HG03095 (cell line): ENCODE data around the gene RHOU.
"Not testable (repeated sequence)": the region's sequence is repeated elsewhere in the genome, so short reads cannot be mapped to it uniquely, and the experiment has no call there.

ENCODE experiments used
- ATAC-seq: cut with Tn5 transposase; IDR thresholded peaks from one replicate; pipeline ENCODE4 v1.9.1; 2021; ENCODE audit warnings: moderate library complexity; ENCODE audit not compliant: unreplicated experiment

RHOU gene

DNA sequence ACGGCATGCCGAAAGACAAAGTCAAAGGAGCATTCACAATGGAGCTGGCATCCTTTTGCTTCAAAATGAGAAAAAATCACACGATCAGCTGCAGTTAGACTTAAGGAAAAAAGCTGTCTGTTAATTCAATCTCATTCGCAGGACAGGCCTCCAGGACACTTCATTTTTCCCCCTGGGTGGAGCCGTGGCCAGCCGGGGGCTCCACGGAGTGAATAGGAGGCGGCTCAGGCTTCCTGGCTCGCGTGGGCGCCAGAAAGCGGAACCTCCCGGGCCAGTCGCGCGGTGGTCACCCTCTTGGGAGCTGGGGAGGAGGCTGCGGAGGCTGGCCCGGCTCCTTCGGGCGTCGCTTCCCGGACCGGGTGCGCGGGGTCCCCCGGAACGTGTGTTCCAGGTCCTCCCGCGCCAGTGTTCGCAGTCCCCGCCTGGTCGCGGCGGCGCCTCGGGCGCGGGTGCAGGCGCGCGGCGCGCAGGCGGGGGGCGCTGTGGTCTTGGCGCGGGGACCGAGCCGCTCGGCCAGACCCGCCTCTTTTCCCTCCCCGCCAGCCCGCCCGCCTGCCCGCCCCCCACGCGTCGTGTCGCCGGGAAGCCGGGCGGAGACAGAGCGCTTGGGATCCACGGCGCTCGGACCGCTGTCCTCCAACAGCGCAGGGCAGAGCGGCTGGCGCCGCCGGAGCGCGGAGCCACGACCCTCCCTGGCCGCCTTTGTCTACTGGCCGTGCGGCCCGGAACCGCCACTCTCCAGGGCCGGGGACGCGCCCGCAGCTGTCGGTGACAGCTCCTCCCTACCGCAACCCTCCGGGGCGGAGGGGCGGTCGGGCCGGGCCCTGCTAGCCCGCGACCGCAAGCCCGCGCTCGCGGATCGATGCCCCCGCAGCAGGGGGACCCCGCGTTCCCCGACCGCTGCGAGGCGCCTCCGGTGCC lies at the start of gene RHOU:
TSS of gene RHOU (plus strand) at position 599 of the 921 bp plus-strand sequence. CDS start at position 863, 264 bp downstream.
- no peak for ATAC-seq

GRCh38 chr1:228687587-228687986 lies 47.7 kb upstream of the RHOU start:
- ATAC-seq, result no peak

- no peak for ATAC-seq
Observed at GRCh38 chr1:228689255-228689654, 46.0 kb upstream of the RHOU start.

DNA sequence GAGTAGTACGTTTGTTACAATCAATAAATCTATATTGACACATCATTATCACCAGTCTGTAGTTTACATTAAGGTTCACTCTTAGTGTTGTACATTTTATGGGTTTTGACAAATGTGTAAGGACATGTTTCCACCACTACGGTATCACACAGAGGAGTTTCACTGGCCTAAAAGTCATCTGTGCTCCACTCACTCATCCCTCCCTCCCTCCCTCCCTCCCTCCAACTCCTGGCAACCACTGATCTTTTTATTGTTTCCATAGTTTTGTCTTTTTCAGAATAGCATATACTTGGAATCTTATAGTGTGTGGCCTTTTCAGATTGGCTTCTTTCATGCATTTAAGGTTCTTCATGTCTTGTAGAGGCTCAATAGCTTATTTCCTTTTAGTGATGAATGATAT lies 44.1 kb upstream of the RHOU start:
- ATAC-seq, result no peak

DNA sequence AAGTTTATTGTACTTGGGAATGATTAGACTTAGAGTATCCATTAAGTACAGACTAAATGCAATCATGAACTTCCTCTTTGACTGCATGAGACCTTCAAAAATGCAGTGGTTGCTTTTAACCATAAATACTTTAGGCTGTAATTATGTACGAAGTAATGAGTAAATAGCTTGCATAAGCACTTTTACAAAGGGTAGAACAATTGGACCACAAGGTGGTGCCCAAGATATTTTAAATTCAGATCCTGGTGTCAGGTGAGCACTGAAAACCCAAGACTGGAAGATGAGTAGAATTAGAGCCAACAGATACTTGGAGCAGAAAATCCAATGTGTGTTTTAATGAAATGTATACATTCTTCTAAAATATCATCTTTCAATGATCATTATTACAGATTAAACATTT lies 43.4 kb upstream of the RHOU start:
- ATAC-seq, result no peak

DNA sequence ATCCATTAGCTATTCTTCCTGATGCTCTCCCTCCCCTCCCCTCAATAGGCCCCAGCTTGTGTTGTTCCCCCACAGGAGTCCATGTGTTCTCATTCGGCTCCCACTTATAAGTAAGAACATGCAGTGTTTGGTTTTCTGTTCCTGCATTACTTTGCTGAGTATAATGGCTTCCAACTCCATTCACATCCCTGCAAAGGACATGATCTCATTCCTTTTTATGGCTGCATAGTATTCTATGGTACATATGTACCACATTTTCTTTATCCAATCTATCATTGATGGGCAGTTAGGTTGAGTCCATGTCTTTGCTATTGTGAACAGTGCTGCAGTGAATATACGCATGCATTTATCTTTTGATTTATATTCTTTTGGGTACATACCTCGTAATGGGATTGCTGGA lies 40.8 kb upstream of the RHOU start:
- ATAC-seq, result not testable (repeated sequence)

DNA sequence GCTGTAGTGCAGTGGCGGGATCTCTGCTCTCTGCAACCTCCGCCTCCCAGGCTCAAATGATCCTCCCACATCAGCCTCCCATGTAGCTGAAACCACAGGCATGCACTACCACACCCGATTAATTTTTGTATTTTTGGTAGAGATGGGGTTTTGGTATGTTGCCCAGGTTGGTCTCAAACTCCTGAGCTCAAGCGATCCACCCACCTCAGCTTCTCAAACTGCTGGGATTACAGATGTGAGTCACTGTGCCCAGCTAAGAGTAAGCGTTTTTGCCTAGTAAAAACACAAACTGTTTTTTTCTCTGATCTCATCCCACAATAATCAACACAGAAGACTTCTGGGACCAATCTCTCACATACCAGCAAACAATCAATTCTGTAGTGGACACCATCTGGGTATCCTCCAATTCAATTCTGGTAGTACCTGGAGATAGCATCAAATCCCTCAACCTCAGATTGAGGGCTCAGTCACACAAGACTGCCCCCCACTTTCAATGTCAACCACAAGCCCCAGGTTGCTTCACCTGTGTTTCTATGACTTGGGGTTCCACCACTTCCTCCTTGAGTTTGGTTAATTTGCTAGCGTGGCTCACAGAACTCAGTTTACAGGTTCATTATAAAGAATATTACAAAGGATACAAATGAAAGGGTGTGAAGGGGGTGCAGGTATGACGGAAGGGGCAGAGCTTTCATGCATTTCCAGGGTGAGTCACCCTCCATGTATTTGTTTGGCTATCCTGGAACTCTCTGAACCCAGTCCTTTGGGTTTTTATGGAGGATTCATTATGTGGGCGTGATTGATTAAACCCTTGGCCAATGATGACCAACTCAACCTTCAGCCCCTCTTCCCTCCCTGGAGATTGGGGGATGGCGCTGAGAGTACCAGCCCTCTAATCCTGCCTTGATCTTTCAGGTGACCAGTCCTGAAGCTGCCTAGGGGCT lies 40.0 kb upstream of the RHOU start:
- no peak for ATAC-seq

GRCh38 chr1:228697207-228698016 lies 37.9 kb upstream of the RHOU start:
- no peak for ATAC-seq

DNA sequence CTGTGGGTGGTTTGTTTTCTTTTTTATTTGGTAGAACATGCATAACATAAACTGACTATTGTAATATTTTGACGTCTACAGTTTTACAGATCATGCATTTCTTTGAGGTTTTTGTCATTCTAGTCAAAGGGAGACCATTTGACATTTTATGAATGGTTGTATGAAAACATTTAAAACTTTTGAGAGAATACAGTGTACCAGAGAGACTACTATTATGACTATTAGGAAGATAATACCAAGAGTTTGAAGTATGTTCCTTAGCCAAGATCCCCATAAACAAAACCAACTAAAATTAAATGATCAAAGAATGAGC lies 37.3 kb upstream of the RHOU start:
- no peak for ATAC-seq

DNA sequence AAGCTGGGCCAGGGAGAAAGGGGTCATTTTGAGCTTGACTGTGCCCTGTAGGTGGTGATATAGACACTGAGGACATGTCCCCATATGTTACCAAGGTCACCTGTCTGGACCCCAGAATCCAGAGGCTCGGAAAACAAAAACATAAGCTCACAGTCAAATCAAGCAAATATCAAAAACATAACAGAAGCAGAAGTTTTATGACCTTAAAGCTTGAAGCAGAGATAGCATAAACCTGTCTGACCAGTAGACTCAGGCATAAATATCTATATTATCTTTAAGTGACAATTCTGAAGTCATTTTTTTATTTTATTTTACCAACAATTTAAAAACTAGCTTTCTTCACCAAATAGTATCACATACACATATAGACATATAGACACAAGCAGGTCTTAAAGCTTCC lies 32.8 kb upstream of the RHOU start:
- ATAC-seq, result no peak

DNA sequence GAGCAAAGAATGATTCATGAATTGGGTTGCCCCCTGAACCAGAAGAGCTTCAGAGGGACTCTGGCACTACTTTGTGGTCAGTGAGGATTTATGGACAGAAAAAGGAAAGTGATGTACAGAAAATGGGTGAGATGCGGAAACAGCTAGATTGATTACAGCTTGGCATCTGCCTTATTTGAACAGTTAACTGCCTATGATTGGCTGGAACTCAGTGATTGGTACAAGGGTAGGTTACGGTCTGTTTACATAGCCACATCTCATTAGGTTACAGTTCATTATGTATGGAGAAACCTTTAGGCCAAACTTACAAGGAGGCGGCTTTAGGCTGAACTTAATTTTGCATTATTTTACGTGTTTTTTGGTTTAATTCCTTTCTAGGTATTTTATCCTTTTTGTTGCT lies 29.0 kb upstream of the RHOU start:
- no peak for ATAC-seq

GRCh38 chr1:228717081-228717480 lies 18.2 kb upstream of the RHOU start:
- ATAC-seq, result no peak

DNA sequence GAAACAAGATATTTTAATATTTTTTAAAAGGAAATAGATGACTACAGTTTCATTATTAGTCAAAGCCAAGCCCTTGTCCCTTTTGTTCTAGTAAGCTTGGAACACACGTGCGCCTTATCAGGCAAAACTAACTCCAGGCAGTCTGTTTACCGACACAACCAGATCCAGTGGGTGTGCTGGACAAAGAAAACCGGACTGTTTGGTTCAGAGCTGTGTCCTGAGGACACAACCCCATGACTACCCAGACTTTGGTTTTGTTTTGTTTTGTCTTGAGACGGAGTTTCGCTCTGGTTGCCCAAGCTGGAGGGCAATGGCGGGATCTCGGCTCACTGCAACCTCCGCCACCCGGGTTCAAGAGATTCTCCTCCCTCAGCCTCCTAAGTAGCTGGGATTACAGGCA lies 13.9 kb upstream of the RHOU start:
- ATAC-seq, result no peak

- no peak for ATAC-seq
Observed at GRCh38 chr1:228723287-228723686, 12.0 kb upstream of the RHOU start.

DNA sequence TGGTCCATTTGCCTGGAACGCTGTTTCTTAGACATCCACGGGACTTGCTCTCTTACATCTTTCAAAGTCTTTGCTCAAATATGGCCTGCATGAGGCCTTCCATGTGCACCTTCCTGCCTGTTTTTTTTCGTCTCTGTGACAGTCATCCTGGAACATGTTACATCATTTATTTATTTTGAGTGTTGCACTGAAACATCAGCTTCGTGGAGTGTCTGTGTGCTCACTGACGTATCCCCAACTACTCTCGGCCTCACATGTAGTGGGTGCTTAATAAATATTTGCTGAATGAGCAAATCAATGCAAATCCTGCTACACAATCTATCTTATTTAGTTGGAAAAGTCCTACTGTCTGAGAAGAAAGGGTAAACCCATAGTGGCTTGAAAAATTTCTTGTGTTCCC lies 11.4 kb upstream of the RHOU start:
- ATAC-seq, result no peak

DNA sequence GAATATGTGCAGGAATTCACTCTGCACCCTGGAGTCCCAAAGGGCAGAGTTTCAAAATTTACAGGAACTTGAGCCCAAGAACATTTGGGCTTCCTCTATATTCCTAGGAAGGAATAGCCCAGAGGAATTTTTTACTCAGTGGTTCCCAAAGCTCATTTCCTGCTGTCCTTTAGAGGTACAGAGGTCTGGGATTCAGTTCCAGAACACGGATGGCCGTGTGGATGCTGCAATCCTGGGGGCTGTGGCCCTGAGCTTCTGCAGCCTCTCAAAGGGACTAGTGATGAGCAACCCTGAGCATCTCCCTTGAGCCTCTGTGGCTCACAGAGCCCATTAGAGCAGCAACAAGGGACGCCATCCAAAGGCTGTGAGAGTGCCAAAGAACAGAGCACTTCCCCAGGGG lies 10.1 kb upstream of the RHOU start:
- ATAC-seq, result no peak

DNA sequence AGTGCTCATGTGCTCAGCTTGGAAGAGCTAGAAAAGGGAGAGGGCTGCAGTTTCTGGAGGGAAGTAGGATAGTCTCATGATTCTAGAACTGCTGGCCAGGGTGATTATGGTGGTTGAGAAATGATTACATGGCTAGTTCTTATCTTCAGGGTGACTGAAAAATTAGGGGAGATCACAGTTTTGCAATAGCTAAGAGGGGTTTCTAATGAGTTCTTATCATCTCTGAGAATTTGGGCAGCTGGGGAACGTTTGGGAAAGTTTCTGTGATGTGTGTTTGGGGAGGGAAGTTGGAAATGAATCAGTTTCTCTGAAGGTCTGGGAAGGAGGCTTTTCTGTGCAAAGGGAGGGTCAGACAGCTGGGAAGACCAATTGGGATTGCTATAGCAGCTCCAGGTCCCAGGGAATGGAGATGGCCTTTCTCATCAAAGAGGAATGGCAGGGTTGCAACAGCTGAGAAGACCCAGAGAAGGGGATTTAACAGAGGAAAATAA lies 7.6 kb upstream of the RHOU start:
- no peak for ATAC-seq

DNA sequence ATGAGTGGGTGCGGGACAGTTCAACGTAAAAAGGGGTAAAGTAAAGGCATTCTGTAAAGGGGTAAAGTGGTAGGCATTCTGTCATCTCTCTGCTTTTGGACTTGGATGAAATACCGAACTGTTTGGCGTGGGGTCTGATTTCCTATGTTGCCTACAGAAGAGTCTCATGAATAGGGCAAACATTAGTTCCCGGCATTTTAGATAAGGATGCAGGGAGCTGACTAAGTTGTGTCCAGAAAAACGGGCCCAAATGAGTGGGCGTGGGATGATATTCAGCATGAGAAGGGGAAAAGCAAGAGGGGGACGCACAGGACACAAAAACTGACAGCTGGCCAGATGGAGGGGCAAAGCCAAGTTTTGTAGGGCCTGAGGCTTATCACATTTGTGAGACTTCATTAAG lies 2.9 kb upstream of the RHOU start:
- ATAC-seq, result no peak

- no peak for ATAC-seq
Observed at GRCh38 chr1:228733576-228733975, 1.7 kb upstream of the RHOU start.

- ATAC-seq, result no peak
Observed at GRCh38 chr1:228735871-228736586, 750 bp downstream of the RHOU start.
